ENCODE results near the gene MYO1F.

The MYO1F gene

DNA sequence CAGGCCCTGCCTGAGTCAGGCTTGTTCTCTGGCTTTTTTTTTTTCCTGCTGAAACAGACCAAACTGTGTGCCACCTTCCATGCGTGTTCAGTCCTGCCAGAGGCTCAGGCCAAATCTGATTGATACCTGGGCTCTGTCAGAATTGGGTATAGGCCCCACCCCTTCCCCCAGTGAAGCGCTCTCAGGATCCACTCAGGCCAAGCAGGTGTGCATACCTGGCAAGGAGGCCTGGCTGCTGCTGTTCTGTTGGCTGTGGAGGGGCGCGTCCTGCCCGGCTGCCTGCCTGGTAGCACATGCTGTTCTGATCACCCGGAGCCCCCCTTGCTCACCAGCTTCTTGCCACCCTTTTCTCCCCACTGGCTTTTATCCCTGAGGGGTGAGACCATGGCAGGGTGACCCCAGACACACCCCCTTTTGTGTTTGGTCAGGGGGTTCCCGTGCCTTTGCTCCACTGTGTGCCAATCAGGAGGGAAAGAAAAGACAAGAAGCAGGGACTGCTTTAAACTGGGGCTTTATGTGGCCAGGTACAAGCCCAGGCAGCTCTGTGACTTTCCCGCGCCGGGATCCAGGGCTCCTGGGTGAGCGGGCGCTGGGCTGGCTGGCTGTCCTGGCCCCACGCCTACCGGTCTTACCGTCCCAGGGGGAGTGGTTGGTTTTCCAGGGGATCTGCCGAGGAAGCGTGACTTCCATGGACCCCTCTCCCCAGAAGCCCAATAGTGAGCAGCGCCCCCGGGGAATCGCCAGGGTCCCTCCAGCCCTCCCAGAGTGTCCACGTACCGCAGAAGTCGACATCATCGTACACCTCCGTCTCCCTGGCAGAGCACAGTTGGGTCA lies 87.5 kb downstream of the MYO1F start:
- no peak for DNase-seq

DNA sequence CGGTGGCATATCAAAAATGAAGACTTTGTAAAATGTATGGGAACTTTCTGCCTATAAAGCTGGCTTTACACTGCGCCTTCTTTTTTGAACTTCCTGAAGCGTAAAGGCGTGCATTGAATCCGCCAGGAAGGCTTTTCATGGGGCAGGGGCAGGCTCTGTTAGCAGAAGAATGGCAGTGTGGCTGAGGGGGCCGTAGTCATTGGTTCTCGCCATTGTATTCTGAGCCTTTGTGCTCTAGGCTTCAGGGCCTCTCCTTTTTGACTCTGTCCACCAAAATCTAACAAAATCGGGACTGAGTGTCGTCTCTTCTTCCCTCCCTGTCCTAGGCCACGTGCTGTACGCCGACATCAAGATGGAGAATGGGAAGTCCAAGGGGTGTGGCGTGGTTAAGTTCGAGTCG lies 88.9 kb downstream of the MYO1F start:
- no peak for DNase-seq

DNA sequence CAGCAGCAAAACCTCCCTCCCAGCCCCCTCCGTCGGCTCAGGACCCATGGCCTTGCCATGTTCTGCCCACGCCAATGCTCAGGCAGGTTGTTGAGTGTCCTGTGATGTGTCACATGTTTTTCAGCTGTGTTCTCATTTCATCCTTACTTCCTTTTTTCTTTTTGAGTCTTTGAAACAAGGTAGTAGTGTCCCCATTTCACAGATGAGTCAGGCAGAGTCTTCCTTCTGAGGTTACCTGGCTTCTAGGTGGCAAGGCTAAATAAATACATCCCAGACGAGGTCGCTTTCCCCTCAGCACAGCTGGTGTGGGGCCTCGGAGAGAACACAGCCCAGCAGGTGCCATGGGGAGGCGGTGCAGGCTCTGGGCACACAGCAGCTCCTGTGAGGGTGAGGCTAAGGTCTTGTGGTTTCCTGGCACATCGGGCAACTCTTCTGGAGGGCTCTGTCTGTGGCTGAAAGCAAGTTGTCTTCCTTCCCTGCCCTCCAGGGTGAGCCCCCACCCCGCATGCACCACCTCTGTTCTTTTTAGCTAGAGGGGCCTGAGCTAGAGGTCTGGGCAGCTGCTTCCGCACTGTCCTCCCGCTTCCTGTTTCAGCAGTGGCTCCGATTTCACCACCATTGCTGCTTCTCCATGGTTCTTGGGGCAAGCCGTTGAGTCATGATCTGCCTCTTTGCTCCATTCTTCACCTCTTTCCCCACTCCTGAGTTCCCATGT lies 89.9 kb downstream of the MYO1F start:
- DNase-seq, result peak; percentile 42 to 49

DNA sequence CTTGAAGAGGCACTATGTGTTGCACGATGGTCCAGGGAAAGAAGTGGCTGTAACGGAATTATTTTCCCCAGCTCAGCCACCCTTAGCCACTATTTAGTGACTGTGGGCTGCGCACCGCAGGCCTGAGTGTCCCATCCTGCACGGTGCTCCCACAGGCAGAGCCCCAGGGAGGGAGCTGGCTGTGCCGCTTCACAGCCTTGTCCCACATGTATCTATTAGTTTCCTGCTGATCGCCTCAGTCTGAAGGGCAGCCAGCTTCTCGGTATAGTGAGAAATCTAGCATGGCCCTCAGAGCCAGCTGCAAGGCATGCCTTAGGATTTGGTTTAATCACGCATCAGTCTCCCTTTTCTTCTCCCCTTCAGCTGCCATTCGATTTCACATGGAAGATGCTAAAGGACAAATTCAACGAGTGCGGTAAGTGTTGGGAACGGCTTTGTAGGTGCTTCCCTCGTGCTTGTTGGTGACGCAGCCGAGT lies 90.5 kb downstream of the MYO1F start:
- no peak for DNase-seq

DNA sequence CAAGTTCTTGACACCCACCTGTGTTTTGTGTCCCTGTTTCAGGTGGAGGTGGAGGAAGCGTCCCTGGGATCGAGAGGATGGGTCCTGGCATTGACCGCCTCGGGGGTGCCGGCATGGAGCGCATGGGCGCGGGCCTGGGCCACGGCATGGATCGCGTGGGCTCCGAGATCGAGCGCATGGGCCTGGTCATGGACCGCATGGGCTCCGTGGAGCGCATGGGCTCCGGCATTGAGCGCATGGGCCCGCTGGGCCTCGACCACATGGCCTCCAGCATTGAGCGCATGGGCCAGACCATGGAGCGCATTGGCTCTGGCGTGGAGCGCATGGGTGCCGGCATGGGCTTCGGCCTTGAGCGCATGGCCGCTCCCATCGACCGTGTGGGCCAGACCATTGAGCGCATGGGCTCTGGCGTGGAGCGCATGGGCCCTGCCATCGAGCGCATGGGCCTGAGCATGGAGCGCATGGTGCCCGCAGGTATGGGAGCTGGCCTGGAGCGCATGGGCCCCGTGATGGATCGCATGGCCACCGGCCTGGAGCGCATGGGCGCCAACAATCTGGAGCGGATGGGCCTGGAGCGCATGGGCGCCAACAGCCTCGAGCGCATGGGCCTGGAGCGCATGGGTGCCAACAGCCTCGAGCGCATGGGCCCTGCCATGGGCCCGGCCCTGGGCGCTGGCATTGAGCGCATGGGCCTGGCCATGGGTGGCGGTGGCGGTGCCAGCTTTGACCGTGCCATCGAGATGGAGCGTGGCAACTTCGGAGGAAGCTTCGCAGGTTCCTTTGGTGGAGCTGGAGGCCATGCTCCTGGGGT lies 91.5 kb downstream of the MYO1F start:
- DNase-seq, result no peak

DNA sequence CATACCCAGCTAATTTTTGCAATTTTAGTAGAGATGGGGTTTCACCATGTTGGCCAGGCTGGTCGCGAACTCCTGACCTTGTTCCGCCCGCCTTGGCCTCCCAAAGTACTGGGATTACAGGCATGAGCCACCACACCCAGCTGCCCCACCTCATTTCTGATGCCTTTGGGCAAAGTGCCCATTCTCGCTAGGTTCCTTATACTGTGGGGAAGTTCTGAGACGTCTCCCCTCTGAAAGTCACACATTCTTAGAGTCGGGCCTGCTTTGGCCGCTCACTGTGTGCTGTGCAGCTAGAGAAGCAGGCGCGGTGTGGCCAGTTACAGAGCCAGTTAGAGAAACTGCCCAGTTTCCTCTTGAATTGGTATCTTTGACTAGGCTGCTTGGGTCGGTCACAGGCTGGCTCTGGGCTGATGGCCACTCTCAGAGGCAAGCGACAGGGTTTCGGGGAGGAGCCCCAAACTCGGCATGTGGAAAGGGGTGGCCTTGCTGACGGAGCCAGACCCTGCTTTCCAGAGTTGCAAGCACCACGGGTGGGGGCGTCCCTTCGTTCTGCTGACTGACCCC lies 92.8 kb downstream of the MYO1F start:
- no peak for DNase-seq

DNA sequence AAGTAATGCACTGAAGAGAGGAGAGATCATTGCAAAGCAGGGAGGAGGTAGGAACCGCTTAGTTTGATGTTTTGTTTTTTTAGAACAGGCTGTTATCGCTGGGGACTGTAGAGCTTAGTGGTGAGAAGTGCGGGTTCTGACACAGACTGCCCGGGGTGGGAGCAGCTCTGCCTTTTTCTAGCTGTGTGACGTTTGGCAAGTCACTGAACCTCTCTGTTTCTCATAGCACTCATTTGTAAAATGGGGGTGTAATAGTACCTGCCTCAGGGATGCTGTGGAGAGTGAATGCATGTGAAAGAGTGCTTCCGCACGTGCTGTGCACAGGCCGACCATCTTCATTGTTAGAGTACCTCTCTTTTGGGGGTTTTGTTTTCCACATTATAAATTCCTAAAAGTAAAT lies 94.1 kb downstream of the MYO1F start:
- DNase-seq, result no peak

DNA sequence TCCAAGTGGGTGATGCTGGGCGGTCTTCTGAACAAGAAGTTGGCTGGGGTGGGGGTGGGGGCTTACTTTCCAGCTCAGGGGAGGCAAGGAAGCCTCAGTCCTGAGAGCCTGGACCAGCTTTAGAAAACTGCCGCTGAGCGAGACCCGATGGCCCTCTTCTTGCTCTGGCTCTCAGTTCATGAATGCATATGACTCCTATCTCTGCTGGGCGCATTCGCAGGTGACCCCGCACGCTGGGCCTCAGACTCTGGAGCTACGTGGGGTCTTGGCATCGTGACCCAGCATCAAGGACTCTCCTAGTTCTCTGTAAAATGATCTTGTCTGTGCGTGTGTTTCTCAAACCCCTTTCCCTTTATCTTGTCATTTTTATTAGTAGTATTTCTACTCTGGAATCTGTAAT lies 94.5 kb downstream of the MYO1F start:
- DNase-seq, result no peak

DNA sequence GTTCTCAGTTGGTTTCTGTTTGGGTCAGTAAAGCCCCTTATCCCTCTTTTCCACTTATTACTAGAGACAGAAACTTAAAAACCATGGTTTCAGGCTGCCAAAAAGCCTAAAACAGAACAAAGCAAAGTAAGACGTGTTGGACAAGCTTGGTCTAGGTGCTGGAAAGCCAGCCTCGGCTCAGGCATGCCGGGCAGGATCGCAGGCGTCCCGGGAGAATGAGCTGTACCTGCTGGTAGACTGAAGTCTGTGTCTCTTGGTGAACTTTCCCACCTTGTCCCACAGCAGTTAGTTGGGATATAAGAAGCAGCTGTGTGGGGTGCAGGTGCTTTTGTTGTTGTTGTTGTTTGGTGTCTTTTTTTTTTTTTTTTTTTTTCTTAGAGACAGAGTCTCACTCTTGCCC lies 95.6 kb downstream of the MYO1F start:
- DNase-seq, result no peak

DNA sequence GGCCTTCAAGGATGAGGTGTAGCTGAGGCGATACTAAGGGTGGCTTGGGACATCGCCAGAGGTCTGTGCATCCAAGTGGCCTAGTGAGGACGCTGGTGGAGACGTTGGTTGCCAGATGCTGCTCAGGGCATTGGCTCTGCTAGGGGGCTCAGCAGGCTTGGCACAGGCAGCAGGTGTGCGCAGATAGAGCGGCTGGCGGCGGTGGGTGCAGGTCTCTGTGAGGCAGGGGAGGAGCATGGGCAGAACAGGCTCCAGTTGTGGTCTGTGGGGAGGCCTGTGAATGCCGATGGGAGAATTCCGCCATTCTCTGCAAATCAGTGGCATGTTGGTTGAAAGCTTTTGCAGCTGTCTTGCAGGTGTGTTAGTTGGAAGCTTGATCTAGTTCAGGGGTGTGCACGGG lies 96.0 kb downstream of the MYO1F start:
- DNase-seq, result no peak

DNA sequence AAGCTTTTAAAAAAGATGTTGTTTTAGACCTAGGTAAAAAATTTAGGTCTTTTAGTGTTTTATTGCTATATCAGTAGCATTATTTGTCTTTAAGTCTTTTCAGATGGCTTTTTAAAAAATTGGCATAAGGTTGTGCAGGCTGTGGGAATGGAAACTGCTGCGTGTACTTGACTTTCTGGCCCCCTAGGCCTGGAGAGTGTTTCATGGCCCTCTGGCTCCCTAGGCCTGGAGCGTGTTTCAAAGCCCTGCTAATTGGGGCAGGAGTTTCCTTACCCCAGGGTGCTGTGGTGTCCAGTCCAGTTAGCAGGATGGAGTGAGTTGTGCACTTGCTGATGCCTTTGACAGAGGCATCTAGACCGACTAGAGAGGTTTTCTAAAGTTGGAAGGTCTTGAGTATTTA lies 98.6 kb downstream of the MYO1F start:
- DNase-seq, result no peak

DNA sequence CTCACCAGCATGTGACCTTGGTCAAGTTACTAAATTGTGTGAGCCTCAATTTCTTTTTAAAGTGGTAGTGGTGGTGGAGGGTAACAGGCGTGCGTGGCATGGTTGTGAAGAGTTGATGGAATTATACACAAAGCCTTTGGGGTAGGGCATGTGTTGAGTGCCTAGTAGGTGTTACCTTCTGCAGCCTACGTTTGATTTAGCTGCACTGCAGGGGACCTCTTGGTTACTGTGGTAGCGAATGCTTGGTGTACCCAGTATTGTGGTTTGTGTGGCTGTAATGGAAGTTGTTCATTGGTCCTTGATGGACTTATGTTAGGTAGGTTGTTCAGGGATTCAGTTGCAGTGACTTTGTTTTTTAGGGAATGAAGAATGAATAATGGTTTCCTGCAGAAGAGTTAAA lies 99.4 kb downstream of the MYO1F start:
- no peak for DNase-seq

DNA sequence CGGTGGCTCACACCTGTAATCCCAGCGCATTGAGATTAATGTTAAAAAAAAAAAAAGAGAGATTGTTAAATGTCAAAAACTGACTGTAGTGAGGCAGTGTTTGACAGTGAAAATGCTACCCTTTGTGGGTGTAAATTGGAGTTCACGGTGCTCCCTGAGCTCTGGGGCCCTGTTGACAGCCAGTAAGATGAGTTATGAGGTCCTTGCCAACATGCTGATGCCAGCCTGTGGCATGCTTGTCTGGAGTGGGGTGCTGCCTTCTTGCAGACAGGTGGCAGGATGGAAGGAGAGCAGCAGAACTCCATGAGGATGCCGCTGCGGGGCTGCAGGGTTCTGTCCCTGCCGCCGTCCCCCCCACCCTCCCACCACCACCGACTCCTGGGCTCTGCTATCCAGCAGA lies 100.7 kb downstream of the MYO1F start:
- no peak for DNase-seq

DNA sequence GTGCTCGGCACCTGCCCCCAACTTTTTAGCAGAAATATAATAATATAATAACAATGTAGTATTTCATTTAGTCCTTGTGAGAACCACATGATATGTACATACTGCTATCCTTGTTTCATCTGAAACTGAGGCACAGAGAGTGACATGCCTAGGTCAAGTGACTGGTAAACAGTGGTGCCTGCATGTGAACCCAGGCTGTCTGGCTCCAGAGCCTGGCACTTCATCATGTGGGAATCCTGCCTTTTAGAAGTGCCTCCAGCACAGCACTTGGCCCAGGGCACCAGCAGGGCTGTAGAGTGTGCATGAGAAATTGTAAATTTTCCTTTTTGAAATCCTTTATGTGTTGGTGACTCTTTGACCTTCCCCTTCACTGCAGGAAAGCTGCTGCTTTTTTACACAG lies 102.2 kb downstream of the MYO1F start:
- DNase-seq, result no peak

DNA sequence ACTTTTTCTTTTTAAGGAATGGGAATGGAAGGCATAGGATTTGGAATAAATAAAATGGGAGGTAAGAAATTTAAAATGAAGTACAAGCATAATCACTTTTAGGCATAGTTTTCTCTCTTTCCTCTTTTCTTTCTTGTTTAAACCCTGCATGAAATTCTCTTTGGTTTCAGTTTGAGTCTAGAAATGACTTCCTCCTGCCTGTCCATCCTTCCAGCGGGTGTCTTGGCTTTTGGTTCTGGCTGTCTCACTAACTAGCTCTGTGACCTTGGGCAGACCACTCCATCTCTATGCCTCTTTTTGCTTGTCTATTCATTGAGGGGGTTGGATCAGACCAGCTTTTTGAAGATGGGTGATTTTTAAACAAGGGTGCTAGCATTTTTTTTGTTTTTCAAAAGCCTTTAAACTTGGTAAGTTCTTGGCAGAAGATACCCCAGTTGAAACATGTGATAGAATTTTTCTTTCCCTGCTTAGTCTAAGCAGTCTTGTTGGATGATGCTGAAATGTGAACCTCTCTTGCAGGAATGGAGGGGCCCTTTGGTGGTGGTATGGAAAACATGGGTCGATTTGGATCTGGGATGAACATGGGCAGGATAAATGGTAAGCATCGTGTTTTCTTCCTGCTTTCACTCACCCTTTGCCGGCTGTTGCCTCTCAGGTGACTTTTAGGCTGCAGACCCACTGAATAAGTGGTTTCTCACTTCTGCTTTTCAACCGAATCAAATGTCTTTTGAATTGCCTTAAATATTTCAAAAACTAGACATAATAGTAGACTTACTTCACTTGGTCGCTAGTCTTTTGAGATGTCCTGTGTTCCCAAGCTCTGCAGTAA lies 103.4 kb downstream of the MYO1F start:
- DNase-seq, result no peak
